ENCODE measurements around the gene RPL22L1.

- TF ChIP-seq EZH2 (IDR thresholded peaks at IDR 0.05; ENCODE audit: borderline replicate concordance, low read depth, low read length, severe bottlenecking) (no peak), CTCF (IDR thresholded peaks at IDR 0.05; ENCODE audit: borderline replicate concordance, extremely low read depth, low read length, poor library complexity, severe bottlenecking) (no peak)
Observed at GRCh38 chr3:170840291-170840859, 29.6 kb downstream of the RPL22L1 start.

All from DND-41 (cell line).